ENCODE measurements around the gene SPP1. TPM values are rescaled to one million over a fixed set of nuclear protein-coding genes. Genes with fewer than 3 reads are reported as not detected.

The SPP1 gene
- total and polyA plus RNA-seq, 7 donors, result 0.69 to 58.7 (median 5.5) TPM

- no peak for DNase-seq
- Histone ChIP-seq H3K9me3 (no peaks in the 10 kb centered on the region), H3K27ac (no peak overlapping the region), H3K4me3 (no peak overlapping the region), H3K4me1 (no peaks in the 10 kb centered on the region), H3K27me3 (ENCODE audit: insufficient read depth in 3 of 3, low read length in 2 of 3) (no peaks in the 10 kb centered on the region), H3K36me3 (ENCODE audit: insufficient read depth in 1 of 2, low read depth in 1 of 2) (no peaks in the 10 kb centered on the region)
- intact Hi-C loops (cut with DNase I), result no loop called here
- TF ChIP-seq CTCF (IDR thresholded peaks at IDR 0.05), result no peak
- 63 to 69% (median 67%) methylated on average over 3 of the region's 3 CpGs for WGBS, 3 donors
- ATAC-seq, result no peak
Measured at GRCh38 chr4:88001871-88002270, 26.4 kb downstream of the SPP1 start.

DNA sequence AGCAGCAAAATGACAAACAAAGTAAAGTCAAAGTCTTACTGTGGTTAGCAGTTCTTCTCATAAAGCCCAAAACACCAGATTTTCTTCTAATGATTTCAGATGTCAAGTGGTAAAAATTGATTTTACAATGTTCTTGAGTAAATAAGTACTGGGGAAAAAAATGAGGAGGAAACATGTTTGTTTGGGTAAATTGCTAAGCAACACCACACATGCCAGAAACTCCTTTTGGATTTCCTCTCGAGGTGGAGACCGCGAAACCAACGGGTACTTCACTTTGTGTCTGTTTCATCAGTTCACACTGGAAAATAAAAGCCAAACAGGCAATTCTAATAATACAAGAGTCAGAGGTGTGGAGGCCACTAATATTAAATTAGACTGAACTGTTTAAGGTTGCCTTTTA lies 27.3 kb downstream of the SPP1 start:
- ATAC-seq (no peak), DNase-seq (no peak)
- no peak overlapping the region for H3K27ac ChIP-seq
- no peak overlapping the region for H3K4me3 ChIP-seq
- H3K27me3 ChIP-seq (ENCODE audit: insufficient read depth in 3 of 3, low read length in 2 of 3), result no peaks in the 10 kb centered on the region
- no peak for TF ChIP-seq CTCF (IDR thresholded peaks at IDR 0.05)
- no peaks in the 10 kb centered on the region for H3K4me1 ChIP-seq
- no peaks in the 10 kb centered on the region for H3K36me3 ChIP-seq (ENCODE audit: insufficient read depth in 1 of 2, low read depth in 1 of 2)
- 12 to 24% (median 21%) methylated on average over 4 of the region's 4 CpGs for WGBS, 3 donors
- H3K9me3 ChIP-seq, result no peaks in the 10 kb centered on the region
- intact Hi-C loops (cut with DNase I), result no loop called here

DNA sequence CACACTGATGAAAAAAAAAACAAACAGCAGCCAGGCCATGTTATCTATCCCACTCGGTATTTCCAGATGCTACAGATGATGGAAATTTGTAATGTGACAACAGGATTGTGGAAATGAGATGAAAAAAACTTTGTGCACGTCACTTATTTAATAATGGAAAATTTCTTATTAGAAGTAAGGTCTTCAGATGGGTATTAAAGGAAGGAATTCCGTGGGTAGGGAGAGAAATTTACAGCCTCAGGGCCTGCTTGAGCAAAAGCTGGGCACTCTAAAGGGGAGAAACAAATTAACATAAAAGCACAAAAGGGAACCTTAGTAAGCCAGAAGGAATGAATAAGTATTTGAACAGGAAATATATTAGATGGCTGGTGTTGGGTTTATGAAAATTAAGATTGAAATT lies 27.7 kb downstream of the SPP1 start:
- no peak for ATAC-seq
- Histone ChIP-seq H3K4me1 (no peaks in the 10 kb centered on the region), H3K27me3 (ENCODE audit: insufficient read depth in 3 of 3, low read length in 2 of 3) (no peaks in the 10 kb centered on the region), H3K36me3 (ENCODE audit: insufficient read depth in 1 of 2, low read depth in 1 of 2) (no peaks in the 10 kb centered on the region), H3K27ac (no peak overlapping the region), H3K9me3 (no peaks in the 10 kb centered on the region), H3K4me3 (no peak overlapping the region)
- 36 to 54% (median 47%) methylated on average over 3 of the region's 3 CpGs for WGBS, 3 donors
- no peak for DNase-seq
- intact Hi-C loops (cut with DNase I), result no loop called here
- no peak for TF ChIP-seq CTCF (IDR thresholded peaks at IDR 0.05)

- 44 to 61% (median 57%) methylated on average over 2 of the region's 2 CpGs for WGBS, 3 donors
- Histone ChIP-seq H3K36me3 (ENCODE audit: insufficient read depth in 1 of 2, low read depth in 1 of 2) (no peaks in the 10 kb centered on the region), H3K4me3 (no peak overlapping the region), H3K4me1 (peaks cover 14% of the 10 kb centered on the region), H3K27me3 (ENCODE audit: insufficient read depth in 3 of 3, low read length in 2 of 3) (no peaks in the 10 kb centered on the region), H3K9me3 (no peaks in the 10 kb centered on the region), H3K27ac (no peak overlapping the region)
- peak; percentile 35 to 57 for DNase-seq
- no peak for TF ChIP-seq CTCF (IDR thresholded peaks at IDR 0.05)
- intact Hi-C loops (cut with DNase I), result no loop called here
- peak in 1 of 4 donors; percentile 36 for ATAC-seq
Measured at GRCh38 chr4:88005076-88005475, 29.6 kb downstream of the SPP1 start.

GRCh38 chr4:88005946-88006345 lies 30.4 kb downstream of the SPP1 start:
- H3K27ac ChIP-seq, result no peak overlapping the region
- H3K4me3 ChIP-seq, result no peak overlapping the region
- intact Hi-C loops (cut with DNase I), result no loop called here
- no peaks in the 10 kb centered on the region for H3K9me3 ChIP-seq
- no peak for TF ChIP-seq CTCF (IDR thresholded peaks at IDR 0.05)
- no peaks in the 10 kb centered on the region for H3K36me3 ChIP-seq (ENCODE audit: insufficient read depth in 1 of 2, low read depth in 1 of 2)
- no peaks in the 10 kb centered on the region for H3K27me3 ChIP-seq (ENCODE audit: insufficient read depth in 3 of 3, low read length in 2 of 3)
- ATAC-seq, result no peak
- WGBS, 3 donors, result 97 to 98% (median 98%) methylated on average over 10 of the region's 10 CpGs
- peaks cover 22% of the 10 kb centered on the region for H3K4me1 ChIP-seq
- no peak for DNase-seq
